H1 (cell line): Measurements from ENCODE around the gene DOK3. TPM values are rescaled to one million over a fixed set of nuclear protein-coding genes. Genes with fewer than 3 reads are reported as not detected.

Source experiments
- CTCF ChIA-PET: fragments of 300-600 bp; sonication (Branson Sonifier 250); formaldehyde crosslinking; loops from one replicate; lab custom pipeline; 2021; ENCODE audit not compliant: partially characterized antibody; lab: Charles Lee
- POLR2A ChIA-PET: fragments of 300-600 bp; sonication (Branson Sonifier 250); formaldehyde crosslinking; loops from one replicate; lab custom pipeline; 2021; ENCODE audit warnings: inconsistent platforms; ENCODE audit not compliant: partially characterized antibody; lab: Charles Lee
- DNase-seq, 2 experiments: peaks; one replicate each; pipeline versions ENCODE4 v3.0.0 to v3.0.0-alpha.2; 2010 to 2022; ENCODE audit warnings: low spot score in 2 of 2, low read depth in 1 of 2, mixed read lengths in 1 of 2
- FAIRE-seq: peaks from 2 replicates; lab custom pipeline; 2011; peaks lifted over from hg19 to GRCh38; lab: Jason Lieb, UNC
- H2AFZ ChIP-seq: 2 replicates; pipeline ENCODE4 v1.8.1; 2012; ENCODE audit warnings: low read length, inconsistent platforms
- H2AK5ac ChIP-seq: 2 replicates; pipeline ENCODE4 v1.6.1; 2013; ENCODE audit warnings: low read depth, low read length
- H2BK120ac ChIP-seq: replicated peaks from 2 replicates; pipeline ENCODE3; 2013; ENCODE audit warnings: low read depth, low read length, inconsistent platforms
- H2BK12ac ChIP-seq: 2 replicates; pipeline ENCODE4 v1.6.1; 2013; ENCODE audit warnings: low read depth, low read length
- H2BK15ac ChIP-seq: 2 replicates; pipeline ENCODE4 v1.6.1; 2013; ENCODE audit warnings: low read length
- H2BK20ac ChIP-seq: 2 replicates; pipeline ENCODE4 v1.6.1; 2013; ENCODE audit warnings: low read length
- H2BK5ac ChIP-seq: 2 replicates; pipeline ENCODE4 v1.6.1; 2013; ENCODE audit warnings: low read depth, low read length
- H3K14ac ChIP-seq: 2 replicates; pipeline ENCODE4 v1.6.1; 2013; ENCODE audit warnings: inconsistent platforms; ENCODE audit not compliant: insufficient read length
- H3K18ac ChIP-seq: 2 replicates; pipeline ENCODE4 v1.6.1; 2013; ENCODE audit warnings: low read length; ENCODE audit errors: extremely low read depth
- H3K23ac ChIP-seq: 2 replicates; pipeline ENCODE4 v1.6.1; 2013; ENCODE audit warnings: inconsistent platforms; ENCODE audit not compliant: insufficient read length
- H3K23me2 ChIP-seq: 2 replicates; pipeline ENCODE4 v1.6.1; 2013; ENCODE audit warnings: low read depth, low read length
- H3K27ac ChIP-seq: 2 replicates; pipeline ENCODE4 v1.6.1; 2011; ENCODE audit warnings: low read depth, low read length, inconsistent platforms
- H3K27me3 ChIP-seq, 4 experiments: replicated peaks in 1 of 4; 1 replicate in 1 of 4; 2 replicates in 3 of 4; pipeline versions ENCODE4 v1.6.1 to v1.8.1; 2011 to 2013; ENCODE audit warnings: low read length in 3 of 4, mild to moderate bottlenecking in 3 of 4, inconsistent platforms in 2 of 4, mixed read lengths in 2 of 4, moderate library complexity in 1 of 4; ENCODE audit not compliant: control insufficient read depth in 3 of 4, insufficient read depth in 3 of 4; ENCODE audit errors: extremely low read depth in 1 of 4
- H3K36me3 ChIP-seq, 4 experiments: 2 replicates each; pipeline versions ENCODE4 v1.6.1 to v1.8.1; 2011 to 2013; ENCODE audit warnings: mild to moderate bottlenecking in 4 of 4, low read length in 3 of 4, moderate library complexity in 2 of 4, control low read depth in 1 of 4, inconsistent platforms in 1 of 4; ENCODE audit not compliant: insufficient read depth in 4 of 4, control insufficient read depth in 2 of 4
- H3K4ac ChIP-seq: replicated peaks from 2 replicates; pipeline ENCODE3; 2013; ENCODE audit warnings: low read length, low read depth, mixed read lengths, inconsistent platforms; ENCODE audit not compliant: insufficient read length
- H3K4me1 ChIP-seq, 4 experiments: replicated peaks in 1 of 4; 1 replicate in 1 of 4; 2 replicates in 3 of 4; pipeline versions ENCODE4 v1.6.1 to v1.8.1; 2011 to 2013; ENCODE audit warnings: low read length in 3 of 4, inconsistent platforms in 2 of 4, mixed read lengths in 1 of 4; ENCODE audit not compliant: insufficient read depth in 4 of 4, control insufficient read depth in 3 of 4
- H3K4me2 ChIP-seq, 2 experiments: 2 replicates each; pipeline versions ENCODE4 v1.6.1 to v1.8.1; 2011 to 2013; ENCODE audit warnings: low read depth in 2 of 2, low read length in 2 of 2, control low read depth in 1 of 2, inconsistent platforms in 1 of 2, mild to moderate bottlenecking in 1 of 2; ENCODE audit not compliant: insufficient read depth in 1 of 2
- H3K4me3 ChIP-seq, 4 experiments: fragments of 200-600, 300-600 bp in 1 of 4; sonication (generic), shearing (Covaris generic), sonication (Bioruptor Twin) in 1 of 4; 2 replicates each; pipeline versions ENCODE4 v1.5.1 to v1.8.1; 2011 to 2016; ENCODE audit warnings: low read length in 4 of 4, low read depth in 3 of 4, control low read depth in 2 of 4, inconsistent platforms in 2 of 4, mild to moderate bottlenecking in 2 of 4, mixed read lengths in 1 of 4, moderate library complexity in 1 of 4; ENCODE audit not compliant: insufficient read depth in 2 of 4; ENCODE audit errors: extremely low read depth in 1 of 4
- H3K56ac ChIP-seq: replicated peaks from 2 replicates; pipeline ENCODE3; 2013; ENCODE audit warnings: low read depth, mild to moderate bottlenecking, mixed read lengths, low read length, inconsistent platforms; ENCODE audit not compliant: insufficient read length
- H3K79me1 ChIP-seq: 2 replicates; pipeline ENCODE4 v1.6.1; 2013; ENCODE audit warnings: low read depth, low read length, control low read depth
- H3K79me2 ChIP-seq, 2 experiments: 2 replicates each; pipeline versions ENCODE4 v1.6.1 to v1.8.1; 2012 to 2013; ENCODE audit warnings: low read length in 2 of 2, mild to moderate bottlenecking in 2 of 2, inconsistent platforms in 1 of 2; ENCODE audit not compliant: insufficient read depth in 2 of 2, control insufficient read depth in 1 of 2
- H3K9ac ChIP-seq, 4 experiments: replicated peaks in 1 of 4; 1 replicate in 1 of 4; 2 replicates in 3 of 4; pipeline versions ENCODE4 v1.6.1 to v1.8.1; 2011 to 2013; ENCODE audit warnings: low read depth in 3 of 4, low read length in 3 of 4, control low read depth in 2 of 4, mild to moderate bottlenecking in 2 of 4, moderate library complexity in 2 of 4, inconsistent platforms in 1 of 4; ENCODE audit errors: extremely low read depth in 1 of 4
- H3K9me3 ChIP-seq, 2 experiments: 2 replicates each; pipeline versions ENCODE4 v1.6.1 to v1.8.1; 2012 to 2013; ENCODE audit warnings: mild to moderate bottlenecking in 2 of 2, moderate library complexity in 2 of 2, control low read depth in 1 of 2, inconsistent platforms in 1 of 2, low read depth in 1 of 2, low read length in 1 of 2, mixed read lengths in 1 of 2; ENCODE audit not compliant: insufficient read depth in 2 of 2
- H4K20me1 ChIP-seq, 2 experiments: replicated peaks in 1 of 2; 2 replicates each; pipeline versions ENCODE3 to v1.8.1; 2011 to 2013; ENCODE audit warnings: inconsistent platforms in 2 of 2, low read length in 2 of 2, mild to moderate bottlenecking in 1 of 2; ENCODE audit not compliant: insufficient read depth in 2 of 2, control insufficient read depth in 1 of 2
- H4K5ac ChIP-seq: 2 replicates; pipeline ENCODE4 v1.6.1; 2013; ENCODE audit warnings: low read length, low read depth, mixed read lengths, inconsistent platforms; ENCODE audit not compliant: insufficient read length
- H4K8ac ChIP-seq: 2 replicates; pipeline ENCODE4 v1.8.0; 2013; ENCODE audit warnings: mild to moderate bottlenecking, moderate library complexity, low read length, inconsistent platforms; ENCODE audit not compliant: insufficient read depth; ENCODE audit errors: extremely low read depth
- H4K91ac ChIP-seq: replicated peaks from 2 replicates; pipeline ENCODE3; 2013; ENCODE audit warnings: low read length, mixed read lengths, inconsistent platforms; ENCODE audit not compliant: insufficient read length
- ATF3 ChIP-seq: IDR thresholded peaks from 2 replicates; pipeline ENCODE4 v1.6.1; 2011; ENCODE audit warnings: low read depth, mild to moderate bottlenecking, low read length; ENCODE audit not compliant: insufficient read depth
- BCL11A ChIP-seq, 2 experiments: IDR thresholded peaks; one replicate each; pipeline ENCODE4 v1.6.1; 2011; ENCODE audit warnings: low read depth in 2 of 2, low read length in 2 of 2, mild to moderate bottlenecking in 2 of 2
- CBX5 ChIP-seq: fragments of 300-800, 300-1000 bp; sonication (generic); IDR thresholded peaks from 2 replicates; pipeline ENCODE4 v1.7.1; 2016; ENCODE audit warnings: antibody characterized with exemption, low read length, low read depth
- CBX8 ChIP-seq: fragments of 300-800, 300-1000 bp; sonication (generic); IDR thresholded peaks from 2 replicates; pipeline ENCODE4 v1.7.1; 2016; ENCODE audit warnings: low read depth, low read length, borderline replicate concordance
- CEBPB ChIP-seq: IDR thresholded peaks from 2 replicates; pipeline ENCODE4 v1.6.1; 2012; ENCODE audit warnings: low read depth, low read length
- CREB1 ChIP-seq: IDR thresholded peaks from 2 replicates; pipeline ENCODE4 v1.6.1; 2012; ENCODE audit warnings: inconsistent platforms
- CTBP2 ChIP-seq: IDR thresholded peaks from 2 replicates; pipeline ENCODE4 v1.7.0; 2011; ENCODE audit warnings: borderline replicate concordance, mild to moderate bottlenecking, moderate library complexity, mixed read lengths, low read length; ENCODE audit not compliant: insufficient read depth, insufficient read length
- CTCF ChIP-seq, 3 experiments: IDR thresholded peaks; 1 replicate in 2 of 3; 2 replicates in 1 of 3; pipeline versions ENCODE4 v1.5.1 to v1.6.1; 2011; ENCODE audit warnings: low read length in 3 of 3, mild to moderate bottlenecking in 3 of 3, inconsistent platforms in 2 of 3, low read depth in 1 of 3, moderate library complexity in 1 of 3; ENCODE audit not compliant: insufficient read depth in 1 of 3; ENCODE audit errors: control extremely low read depth in 1 of 3
- GTF2F1 ChIP-seq: IDR thresholded peaks from 2 replicates; pipeline ENCODE4 v1.6.1; 2012; ENCODE audit warnings: low read depth, low read length, improper control_type of control experiment, borderline replicate concordance
- RFX5 ChIP-seq: IDR thresholded peaks from 2 replicates; pipeline ENCODE4 v1.6.1; 2011; ENCODE audit warnings: low read depth, low read length, improper control_type of control experiment, borderline replicate concordance
- TBP ChIP-seq: IDR thresholded peaks from 2 replicates; pipeline ENCODE4 v1.6.1; 2011; ENCODE audit warnings: low read depth, low read length, improper control_type of control experiment
- WGBS, 2 experiments: shearing (Covaris generic) in 1 of 2; methylation state at CpG; one replicate each; pipeline versions ENCODE4 v1.1.6 to v1.1.7; 2013 to 2015; ENCODE audit warnings: low lambda C conversion rate in 2 of 2, mixed read lengths in 2 of 2, inconsistent platforms in 1 of 2, low coverage in 1 of 2, missing lambda C conversion rate in 1 of 2; ENCODE audit not compliant: insufficient replicate concordance in 2 of 2, insufficient coverage in 1 of 2, insufficient read length in 1 of 2; ENCODE audit errors: extremely low coverage in 1 of 2, missing lambda C conversion rate in 1 of 2; 5-methylcytosine and 5-hydroxymethylcytosine counted together
- polyA plus RNA-seq, 7 experiments: library from polyadenylated mRNA; depleted of rRNA in 3 of 7; stranded (reverse) in 5 of 7; unstranded in 2 of 7; fragments of >200 nt in 5 of 7; fragments of 200-250 nt in 2 of 7; gene quantifications; 1 replicate in 5 of 7; 2 replicates in 1 of 7; 4 replicates in 1 of 7; pipeline versions ENCODE4 v1.2.1 to v1.2.3, GENCODE V29; 2011 to 2013; ENCODE audit warnings: missing spikeins in 2 of 7, mixed read lengths in 2 of 7
- total RNA-seq: library from RNA; stranded (reverse); fragmentation: NEBNext Ultra II Directional; extraction: Animal tissue kit (Norgen Biotek cat#: 25700); gene quantifications from 2 replicates; pipeline ENCODE4 v1.2.1, GENCODE V29; 2021

Gene DOK3
- total and polyA plus RNA-seq, 2 of the 8 experiments (the other 6 are each of a cell fraction or from before 2014, with no cell fraction given) = 4.2 to 6.4 TPM

- H2BK12ac ChIP-seq = no peak overlapping the region
- no peak overlapping the region for H2BK5ac ChIP-seq
- H3K27me3 ChIP-seq = no peaks in the 10 kb centered on the region; a peak in 1 of 7 replicates
- H3K4me2 ChIP-seq = no peak overlapping the region
- no peak overlapping the region for H3K4me3 ChIP-seq
- H4K91ac ChIP-seq = no peak overlapping the region
- POLR2A ChIA-PET = interaction anchor here (1.2 to 65.5 kb wide), 4 partner anchors 10 to 36 kb away, joined by 4 to 3349 read pairs (median 26); partner anchors contain the start of genes DBN1, DDX41, PDLIM7 and PRR7
- CTCF ChIA-PET = interaction anchor here (0.6 to 20.8 kb wide), 9 partner anchors 9 to 1528 kb away, joined by 3 to 306 read pairs (median 3); no protein-coding TSS in a partner anchor
- H2BK120ac ChIP-seq = no peak overlapping the region
- 93% methylated on average over 3 of the region's 4 CpGs; no CpG with 5 or more reads in 1 of the 2 experiments for WGBS, 2 experiments
- DNase-seq = no peak
- no peaks in the 10 kb centered on the region for H3K23me2 ChIP-seq
- H4K5ac ChIP-seq = no peak overlapping the region
- peaks cover 0 to 16% (median 12%) of the 10 kb centered on the region in 4 experiments; a peak in 5 of 7 replicates for H3K4me1 ChIP-seq
- H3K79me2 ChIP-seq = no peaks in the 10 kb centered on the region
- H3K9ac ChIP-seq = no peak overlapping the region
- no peak overlapping the region for H3K56ac ChIP-seq
- no peak overlapping the region for H2AK5ac ChIP-seq
- H4K20me1 ChIP-seq = peaks cover 0 to 5% of the 10 kb centered on the region in 2 experiments
- no peak overlapping the region for H3K14ac ChIP-seq
- H3K27ac ChIP-seq = no peak overlapping the region
- H2BK15ac ChIP-seq = no peak overlapping the region
- no peak overlapping the region for H3K23ac ChIP-seq
- H2BK20ac ChIP-seq = no peak overlapping the region
- H4K8ac ChIP-seq = no peak overlapping the region
- peaks cover 0 to 10% (median 0%) of the 10 kb centered on the region in 4 experiments; a peak in 1 of 8 replicates for H3K36me3 ChIP-seq
- no peak overlapping the region for H3K4ac ChIP-seq
- no peak overlapping the region for H2AFZ ChIP-seq
- H3K79me1 ChIP-seq = no peaks in the 10 kb centered on the region
- FAIRE-seq = no peak
- H3K9me3 ChIP-seq = no peaks in the 10 kb centered on the region
- no peak overlapping the region for H3K18ac ChIP-seq
- TF ChIP-seq BCL11A (IDR thresholded peaks at IDR 0.05; ENCODE audit: low read depth in 2 of 2, low read length in 2 of 2) (no peak), CTBP2 (no peak), CTCF (IDR thresholded peaks at IDR 0.05; ENCODE audit: control extremely low read depth in 1 of 3, insufficient read depth in 1 of 3, low read depth in 1 of 3, low read length in 3 of 3) (no peak), CEBPB (no peak), CBX5 (no peak), TBP (no peak), ATF3 (no peak), CREB1 (no peak), CBX8 (no peak), GTF2F1 (no peak), RFX5 (no peak)
These were observed 4.6 kb downstream of the DOK3 start for GRCh38 chr5:177505075-177505474.
